GM21825 (cell line): ENCODE measurements around the gene PCDHGA3.
"Not testable (repeated sequence)": the region's sequence is repeated elsewhere in the genome, so short reads cannot be mapped to it uniquely, and the experiment has no call there.

Source experiments
- ATAC-seq: cut with Tn5 transposase; IDR thresholded peaks from one replicate; pipeline ENCODE4 v1.9.1; 2021; ENCODE audit warnings: mild to moderate bottlenecking, moderate library complexity; ENCODE audit not compliant: unreplicated experiment

The PCDHGA3 gene

GRCh38 chr5:141346017-141346416 lies 2.4 kb downstream of the PCDHGA3 start:
- ATAC-seq, result not testable (repeated sequence)

DNA sequence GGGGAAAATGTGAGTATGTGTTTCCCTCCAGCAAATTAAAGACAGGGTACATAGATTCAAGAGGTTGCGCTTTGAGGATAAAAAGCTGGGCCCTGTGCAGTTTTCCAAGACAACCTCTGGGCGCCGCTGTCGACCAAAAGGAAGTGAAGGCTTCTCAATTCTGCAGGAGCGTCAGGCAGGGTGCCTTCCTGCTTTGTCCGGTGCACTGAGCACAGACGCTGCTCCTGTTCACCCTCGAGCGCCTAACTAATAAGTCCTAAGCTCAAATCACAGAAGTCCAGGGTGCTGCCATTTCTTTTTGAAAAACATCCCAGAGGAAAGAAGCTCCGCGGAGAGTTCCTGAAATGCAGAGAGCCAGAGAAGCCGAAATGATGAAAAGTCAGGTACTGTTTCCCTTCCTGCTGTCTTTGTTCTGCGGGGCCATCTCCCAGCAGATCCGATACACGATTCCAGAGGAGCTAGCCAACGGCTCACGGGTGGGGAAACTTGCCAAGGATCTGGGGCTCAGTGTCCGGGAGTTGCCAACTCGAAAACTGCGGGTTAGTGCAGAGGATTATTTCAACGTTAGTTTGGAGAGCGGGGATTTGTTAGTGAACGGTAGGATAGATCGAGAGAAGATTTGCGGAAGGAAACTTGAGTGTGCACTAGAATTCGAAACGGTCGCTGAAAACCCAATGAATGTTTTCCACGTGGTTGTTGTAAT lies 6.4 kb downstream of the PCDHGA3 start, which contains the start of gene PCDHGB1:
Gene PCDHGB1, plus strand, starts transcription at position 183 of the 703 bp plus-strand sequence. Its CDS starts 162 bp downstream, at position 345.
- no peak for ATAC-seq

GRCh38 chr5:141351591-141351990 lies 8.0 kb downstream of the PCDHGA3 start:
- no peak for ATAC-seq

- no peak for ATAC-seq
These were observed 11.4 kb downstream of the PCDHGA3 start, which contains the start of gene PCDHGA4 for GRCh38 chr5:141354900-141355469. TSS of gene PCDHGA4 (plus strand) at chr5:141355021. CDS start at chr5:141355108, 87 bp downstream.

GRCh38 chr5:141355641-141356040 lies 12.0 kb downstream of the PCDHGA3 start:
- no peak for ATAC-seq

GRCh38 chr5:141356133-141356532 lies 12.5 kb downstream of the PCDHGA3 start:
- no peak for ATAC-seq

DNA sequence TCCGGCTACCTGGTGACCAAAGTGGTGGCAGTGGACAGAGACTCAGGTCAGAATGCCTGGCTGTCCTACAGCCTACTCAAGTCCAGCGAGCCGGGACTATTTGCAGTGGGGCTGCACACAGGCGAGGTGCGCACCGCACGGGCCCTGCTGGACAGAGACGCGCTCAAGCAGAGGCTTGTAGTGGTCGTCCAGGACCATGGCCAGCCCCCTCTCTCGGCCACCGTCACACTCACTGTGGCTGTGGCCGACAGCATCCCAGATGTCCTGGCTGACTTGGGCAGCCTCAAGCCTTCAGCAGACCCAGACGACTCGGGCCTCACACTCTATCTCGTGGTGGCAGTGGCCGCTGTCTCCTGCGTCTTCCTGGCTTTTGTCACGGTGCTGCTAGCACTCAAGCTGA lies 13.3 kb downstream of the PCDHGA3 start:
- no peak for ATAC-seq

DNA sequence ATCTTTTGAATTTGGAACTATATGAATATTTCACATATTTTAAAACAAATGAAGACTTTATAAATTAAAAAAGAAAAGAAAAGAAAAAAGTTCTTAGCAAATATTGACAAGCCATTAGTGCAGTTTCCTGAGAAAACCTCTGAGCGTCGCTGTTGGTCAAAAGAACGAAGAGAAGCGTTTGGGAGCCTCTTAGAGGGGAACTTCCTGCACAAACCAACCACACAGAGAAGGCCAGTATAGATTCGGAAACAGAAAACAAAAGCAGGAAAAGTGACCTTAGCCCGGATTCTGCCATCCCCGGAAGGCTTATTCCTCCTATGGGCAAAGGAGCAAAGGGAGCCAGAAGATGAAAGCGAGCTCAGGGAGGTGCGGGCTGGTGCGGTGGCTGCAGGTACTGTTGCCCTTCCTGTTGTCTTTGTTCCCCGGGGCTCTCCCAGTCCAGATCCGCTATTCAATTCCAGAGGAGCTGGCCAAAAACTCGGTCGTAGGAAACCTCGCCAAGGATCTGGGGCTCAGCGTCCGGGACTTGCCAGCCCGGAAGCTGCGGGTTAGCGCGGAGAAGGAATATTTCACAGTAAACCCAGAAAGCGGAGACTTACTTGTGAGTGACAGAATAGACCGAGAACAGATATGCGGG lies 16.3 kb downstream of the PCDHGA3 start, which contains the start of gene PCDHGB2:
Gene PCDHGB2, plus strand, starts transcription at position 205 of the 637 bp plus-strand sequence. Its CDS starts 142 bp downstream, at position 347.
- ATAC-seq, result no peak

GRCh38 chr5:141360685-141361084 lies 17.1 kb downstream of the PCDHGA3 start:
- ATAC-seq, result no peak

DNA sequence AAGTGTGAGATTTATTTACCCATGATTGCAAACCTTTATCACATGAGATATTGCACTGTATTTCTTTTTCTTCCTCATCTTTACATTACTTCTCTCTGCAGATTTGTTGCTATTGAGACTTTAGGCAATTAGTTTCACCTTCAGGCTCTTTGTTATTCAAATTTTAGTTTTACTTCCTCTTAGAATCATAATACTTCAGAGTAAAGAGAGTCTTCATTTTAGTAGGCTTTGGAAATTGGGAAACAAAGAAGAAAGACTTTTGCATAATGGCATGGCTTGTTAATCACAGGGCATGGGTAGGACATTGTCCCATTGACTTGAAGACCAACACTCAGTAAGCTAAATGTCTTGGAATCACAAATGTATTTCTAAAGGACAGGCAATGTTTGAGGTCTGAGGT lies 19.1 kb downstream of the PCDHGA3 start:
- ATAC-seq, result no peak

DNA sequence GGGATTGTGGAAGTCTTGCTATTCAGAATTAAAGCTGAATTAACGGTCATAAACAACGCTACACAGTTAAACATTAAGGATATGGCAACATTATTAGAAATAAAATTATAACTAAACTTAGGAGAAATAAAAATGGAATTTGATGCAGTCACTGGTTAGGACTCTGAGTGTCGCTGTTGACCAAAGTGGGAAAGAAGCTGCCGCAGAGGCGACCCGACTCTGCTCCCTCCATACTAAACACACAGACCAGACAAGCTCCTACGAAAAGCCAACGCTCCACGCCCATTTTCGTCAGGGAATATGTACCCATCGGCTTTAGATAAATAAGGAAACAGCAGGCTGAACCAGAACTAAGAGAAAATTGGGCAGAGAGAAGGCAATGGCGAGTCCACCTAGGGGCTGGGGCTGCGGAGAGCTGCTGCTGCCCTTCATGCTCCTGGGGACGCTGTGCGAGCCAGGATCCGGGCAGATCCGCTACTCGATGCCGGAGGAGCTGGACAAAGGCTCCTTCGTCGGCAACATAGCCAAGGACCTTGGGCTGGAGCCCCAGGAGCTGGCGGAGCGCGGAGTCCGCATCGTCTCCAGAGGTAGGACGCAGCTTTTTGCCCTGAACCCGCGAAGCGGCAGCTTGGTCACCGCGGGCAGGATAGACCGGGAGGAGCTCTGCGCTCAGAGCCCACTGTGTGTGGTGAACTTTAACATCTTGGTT lies 20.5 kb downstream of the PCDHGA3 start, which contains the start of gene PCDHGA5:
Gene PCDHGA5, plus strand, starts transcription at position 211 of the 709 bp plus-strand sequence. Its CDS starts 169 bp downstream, at position 380.
- no peak for ATAC-seq

DNA sequence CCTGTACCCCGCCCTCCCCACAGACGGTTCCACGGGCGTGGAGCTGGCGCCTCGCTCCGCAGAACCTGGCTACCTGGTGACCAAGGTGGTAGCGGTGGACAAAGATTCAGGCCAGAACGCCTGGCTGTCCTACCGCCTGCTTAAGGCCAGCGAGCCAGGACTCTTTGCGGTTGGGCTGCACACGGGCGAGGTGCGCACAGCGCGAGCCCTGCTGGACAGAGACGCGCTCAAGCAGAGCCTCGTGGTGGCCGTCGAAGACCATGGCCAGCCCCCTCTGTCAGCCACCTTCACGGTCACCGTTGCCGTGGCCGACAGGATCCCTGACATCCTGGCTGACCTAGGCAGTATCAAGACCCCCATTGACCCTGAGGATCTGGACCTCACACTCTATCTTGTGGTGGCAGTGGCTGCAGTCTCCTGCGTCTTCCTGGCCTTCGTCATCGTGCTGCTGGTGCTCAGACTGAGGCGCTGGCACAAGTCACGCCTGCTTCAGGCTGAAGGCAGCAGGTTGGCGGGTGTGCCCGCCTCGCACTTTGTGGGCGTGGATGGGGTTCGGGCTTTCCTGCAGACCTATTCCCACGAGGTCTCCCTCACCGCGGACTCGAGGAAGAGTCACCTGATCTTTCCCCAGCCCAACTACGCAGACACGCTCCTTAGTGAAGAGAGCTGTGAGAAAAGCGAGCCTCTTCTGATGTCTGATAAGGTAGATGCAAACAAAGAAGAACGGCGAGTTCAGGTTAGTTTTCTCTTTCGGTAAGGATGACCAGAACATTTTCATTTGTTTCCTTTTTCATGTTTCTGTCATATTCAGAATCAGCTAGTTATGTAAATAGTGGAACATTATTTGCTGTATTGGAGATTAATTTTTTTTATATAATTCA lies 22.6 kb downstream of the PCDHGA3 start:
- no peak for ATAC-seq

- ATAC-seq, result peak; percentile 70
These were observed 26.6 kb downstream of the PCDHGA3 start, which contains the start of gene PCDHGB3 for GRCh38 chr5:141369994-141370848. TSS of gene PCDHGB3 (plus strand) at chr5:141370242. CDS start at chr5:141370395, 153 bp downstream.

- no peak for ATAC-seq
These were observed 28.2 kb downstream of the PCDHGA3 start for GRCh38 chr5:141371572-141372475.

DNA sequence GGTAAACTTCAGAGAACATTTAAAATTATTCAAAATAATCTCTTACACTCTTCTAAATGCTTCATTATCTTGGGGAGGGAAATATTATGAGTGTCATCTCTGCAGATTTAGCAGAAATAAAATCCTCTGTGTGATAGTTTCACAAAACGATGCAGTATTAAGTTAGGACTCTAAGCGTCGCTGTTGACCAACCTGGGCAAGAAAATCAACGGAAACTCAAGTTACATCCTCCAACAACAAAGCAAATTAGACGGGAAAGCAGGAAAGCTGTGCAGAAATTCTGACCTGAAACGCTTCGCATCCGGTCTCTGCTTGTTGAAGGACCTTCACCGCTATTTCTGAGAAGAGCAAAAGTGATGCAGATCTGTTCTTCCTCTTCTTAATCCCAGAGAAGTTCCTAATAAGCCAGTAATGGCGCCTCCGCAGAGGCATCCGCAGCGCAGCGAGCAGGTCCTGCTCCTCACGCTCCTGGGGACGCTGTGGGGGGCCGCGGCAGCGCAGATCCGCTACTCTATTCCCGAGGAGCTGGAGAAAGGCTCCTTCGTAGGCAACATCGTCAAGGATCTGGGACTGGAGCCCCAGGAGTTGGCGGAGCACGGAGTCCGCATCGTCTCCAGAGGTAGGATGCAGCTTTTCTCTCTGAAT lies 30.2 kb downstream of the PCDHGA3 start, which contains the start of gene PCDHGA6:
Gene PCDHGA6, plus strand, starts transcription at position 219 of the 645 bp plus-strand sequence. Its CDS starts 193 bp downstream, at position 412.
- ATAC-seq, result no peak

- ATAC-seq, result no peak
These were observed 31.0 kb downstream of the PCDHGA3 start for GRCh38 chr5:141374627-141375026.

GRCh38 chr5:141375444-141376155 lies 32.0 kb downstream of the PCDHGA3 start:
- not testable (repeated sequence) for ATAC-seq
